ENCODE measurements around the gene CHGA. TPM values are rescaled to one million over a fixed set of nuclear protein-coding genes. Genes with fewer than 3 reads are reported as not detected.

CHGA gene
- total and polyA plus RNA-seq, 2 of the 8 experiments (the other 6 are each of a cell fraction or from before 2014, with no cell fraction given), result 17.5 to 28.2 TPM

GRCh38 chr14:92897922-92898565, 24.9 kb upstream of the CHGA start (continued):
- TF ChIP-seq RFX5 (IDR thresholded peaks at IDR 0.05; ENCODE audit: borderline replicate concordance, low read depth, low read length), result no peak
- TF ChIP-seq JUND (IDR thresholded peaks at IDR 0.05; ENCODE audit: low read length), result no peak
- no peak for TF ChIP-seq KDM1A (IDR thresholded peaks at IDR 0.05; ENCODE audit: borderline replicate concordance, low read length)
- TF ChIP-seq SIX5 (IDR thresholded peaks at IDR 0.05; ENCODE audit: low read depth, low read length), result no peak
- TF ChIP-seq, protein P1, sequence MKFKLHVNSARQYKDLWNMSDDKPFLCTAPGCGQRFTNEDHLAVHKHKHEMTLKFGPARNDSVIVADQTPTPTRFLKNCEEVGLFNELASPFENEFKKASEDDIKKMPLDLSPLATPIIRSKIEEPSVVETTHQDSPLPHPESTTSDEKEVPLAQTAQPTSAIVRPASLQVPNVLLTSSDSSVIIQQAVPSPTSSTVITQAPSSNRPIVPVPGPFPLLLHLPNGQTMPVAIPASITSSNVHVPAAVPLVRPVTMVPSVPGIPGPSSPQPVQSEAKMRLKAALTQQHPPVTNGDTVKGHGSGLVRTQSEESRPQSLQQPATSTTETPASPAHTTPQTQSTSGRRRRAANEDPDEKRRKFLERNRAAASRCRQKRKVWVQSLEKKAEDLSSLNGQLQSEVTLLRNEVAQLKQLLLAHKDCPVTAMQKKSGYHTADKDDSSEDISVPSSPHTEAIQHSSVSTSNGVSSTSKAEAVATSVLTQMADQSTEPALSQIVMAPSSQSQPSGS (IDR thresholded peaks at IDR 0.05; ENCODE audit: low read length), result no peak
- no peak for TF ChIP-seq HDAC6 (IDR thresholded peaks at IDR 0.05; ENCODE audit: low read depth, low read length)
- no peak for TF ChIP-seq MAFK (IDR thresholded peaks at IDR 0.05; ENCODE audit: low read depth, low read length)

All from H1 (cell line).